Hematopoietic multipotent progenitor cell treated with erythropoietin and hydrocortisone succinate and interleukin-3 and kit ligand, for 6 days (in vitro differentiated cells): ENCODE data around the gene ZFC3H1.

Source experiments
- DNase-seq: peaks from one replicate; pipeline ENCODE4 v3.0.0-alpha.2; 2015

Gene ZFC3H1

GRCh38 chr12:71671311-71671710, 7.7 kb upstream of the ZFC3H1 start:
- no peak for DNase-seq

- no peak for DNase-seq
Observed at GRCh38 chr12:71666259-71666658, 2.6 kb upstream of the ZFC3H1 start.

GRCh38 chr12:71665090-71665463, 1.4 kb upstream of the ZFC3H1 start:
- peak; percentile 27 for DNase-seq

GRCh38 chr12:71664411-71665089, 902 bp upstream of the ZFC3H1 start:
- DNase-seq, result peak; percentile 36

GRCh38 chr12:71662849-71663560, 643 bp downstream of the ZFC3H1 start:
- peak; percentile 83 for DNase-seq

GRCh38 chr12:71661977-71662530, 1.6 kb downstream of the ZFC3H1 start:
- peak; percentile 73 for DNase-seq

- DNase-seq, result no peak
Observed at GRCh38 chr12:71656740-71657139, 6.9 kb downstream of the ZFC3H1 start.

GRCh38 chr12:71655907-71656306, 7.7 kb downstream of the ZFC3H1 start:
- no peak for DNase-seq

- DNase-seq, result no peak
Observed at GRCh38 chr12:71655495-71655894, 8.2 kb downstream of the ZFC3H1 start.

- no peak for DNase-seq
Observed at GRCh38 chr12:71654200-71654599, 9.4 kb downstream of the ZFC3H1 start.

GRCh38 chr12:71653137-71653536, 10.5 kb downstream of the ZFC3H1 start:
- no peak for DNase-seq

- DNase-seq, result no peak
Observed at GRCh38 chr12:71652656-71653055, 11.0 kb downstream of the ZFC3H1 start.

GRCh38 chr12:71649401-71649800, 14.2 kb downstream of the ZFC3H1 start:
- DNase-seq, result no peak

GRCh38 chr12:71648537-71648936, 15.1 kb downstream of the ZFC3H1 start:
- DNase-seq, result no peak

- DNase-seq, result no peak
Observed at GRCh38 chr12:71646512-71646911, 17.1 kb downstream of the ZFC3H1 start.

- DNase-seq, result peak; percentile 40
Observed at GRCh38 chr12:71645268-71645667, 18.4 kb downstream of the ZFC3H1 start.

GRCh38 chr12:71642264-71642663, 21.4 kb downstream of the ZFC3H1 start:
- no peak for DNase-seq

- DNase-seq, result peak; percentile 65
Observed at GRCh38 chr12:71641390-71641789, 22.3 kb downstream of the ZFC3H1 start.

- DNase-seq, result no peak
Observed at GRCh38 chr12:71640316-71640715, 23.3 kb downstream of the ZFC3H1 start.

GRCh38 chr12:71639341-71639760, 24.3 kb downstream of the ZFC3H1 start:
- peak; percentile 49 for DNase-seq

- no peak for DNase-seq
Observed at GRCh38 chr12:71638499-71638898, 25.1 kb downstream of the ZFC3H1 start.

GRCh38 chr12:71636704-71637115, 26.9 kb downstream of the ZFC3H1 start:
- peak; percentile 95 for DNase-seq

GRCh38 chr12:71627438-71628002, 36.1 kb downstream of the ZFC3H1 start:
- DNase-seq, result no peak

GRCh38 chr12:71626768-71627167, 36.9 kb downstream of the ZFC3H1 start:
- no peak for DNase-seq
